ENCODE measurements around the gene COL7A1. TPM values are rescaled to one million over a fixed set of nuclear protein-coding genes. Genes with fewer than 3 reads are reported as not detected.

The COL7A1 gene
- total RNA-seq = 22.1 and 29.3 TPM in 2 replicates

DNA sequence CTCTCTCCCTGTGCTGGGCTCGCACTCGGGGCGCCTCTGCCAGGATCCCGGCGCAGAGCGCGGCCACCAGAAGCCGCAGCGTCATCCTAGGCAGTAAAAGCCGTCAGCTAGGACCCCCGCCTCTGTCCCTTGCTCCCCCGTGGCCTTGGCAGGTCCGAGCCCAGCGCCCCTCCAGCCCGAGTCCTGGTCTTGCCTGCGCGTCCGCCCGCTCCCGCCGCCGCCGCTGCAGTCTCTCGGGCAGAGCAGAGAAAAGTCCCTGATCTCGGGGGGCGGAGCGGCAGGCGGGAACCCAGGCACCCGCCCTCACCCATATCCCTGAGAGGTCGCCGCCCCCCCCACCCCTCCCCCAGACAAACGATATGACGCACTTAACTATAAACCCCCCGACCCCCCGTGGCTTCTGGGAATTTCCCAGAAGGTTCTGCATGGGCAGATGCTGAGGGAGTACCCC is at the start of gene COL7A1:
TSS of gene COL7A1 (minus strand) at position 255 of the 451 bp plus-strand sequence. CDS start at position 85, 170 bp downstream.

DNA sequence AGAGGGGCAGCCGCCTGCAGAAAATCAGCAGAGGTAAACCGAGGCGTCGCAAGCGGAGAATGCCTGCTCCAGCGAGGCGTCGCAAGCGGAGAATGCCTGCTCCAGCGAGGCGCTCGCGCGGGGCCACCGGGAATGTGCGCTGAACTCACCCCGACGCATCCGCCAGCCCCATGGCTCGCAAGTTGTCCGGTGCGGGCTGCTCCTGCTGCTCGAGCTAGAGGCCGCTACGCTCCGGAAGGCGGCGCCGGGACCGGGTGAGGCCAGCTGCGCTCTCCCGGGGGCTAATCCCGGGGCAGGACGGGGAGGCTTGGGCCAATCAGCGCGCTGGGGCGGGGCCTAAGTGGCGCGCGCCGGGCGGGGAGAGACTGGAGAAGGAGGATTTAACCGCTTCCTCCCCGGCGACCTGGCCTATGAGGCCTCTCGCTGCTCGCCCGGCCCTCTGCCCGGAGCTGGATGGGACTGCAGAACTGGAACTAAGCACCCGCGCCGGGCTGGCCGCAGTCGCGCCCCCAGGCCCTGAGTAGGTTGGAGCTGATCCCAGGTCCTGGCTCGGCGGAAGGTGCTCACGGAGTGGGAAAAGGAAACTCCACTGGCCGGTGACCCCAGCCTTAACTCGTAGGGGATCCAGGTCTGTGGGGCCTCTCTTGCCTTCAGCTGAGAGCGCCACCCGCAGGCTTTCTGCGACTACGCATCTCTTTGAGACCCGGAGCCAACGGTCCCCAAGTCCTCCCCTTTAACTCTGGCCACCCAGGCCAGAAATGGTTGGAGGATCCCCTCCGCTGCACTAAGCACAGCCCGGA is 40.3 kb upstream of the COL7A1 start, which contains the start of gene SLC26A6:
TSS of gene SLC26A6 (minus strand) at position 240 of the 800 bp plus-strand sequence. CDS start at position 172, 68 bp downstream.

DNA sequence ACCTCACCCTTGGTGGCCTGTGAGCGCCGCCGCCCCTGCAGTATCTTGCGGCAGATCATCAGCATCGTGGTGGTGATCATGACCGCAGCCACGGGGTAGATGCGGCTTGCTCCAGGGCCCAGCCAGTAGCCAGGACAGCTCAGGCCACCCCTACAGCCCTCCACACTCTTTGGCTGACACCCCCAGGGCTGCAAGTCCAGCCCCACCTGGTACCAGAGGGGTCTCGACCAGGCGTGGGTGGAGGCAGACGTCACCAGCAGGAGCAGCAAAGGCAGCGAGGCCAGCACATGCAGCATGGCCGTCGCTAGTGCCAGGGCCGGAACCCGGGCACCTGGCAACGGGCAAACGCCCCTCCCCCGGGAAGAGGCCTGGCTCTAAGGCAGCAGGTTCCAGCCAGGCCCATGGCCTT is 26.3 kb upstream of the COL7A1 start, which contains the start of gene TMEM89:
TSS of gene TMEM89 (minus strand) at position 309 of the 409 bp plus-strand sequence. CDS start at position 296, 13 bp downstream.

DNA sequence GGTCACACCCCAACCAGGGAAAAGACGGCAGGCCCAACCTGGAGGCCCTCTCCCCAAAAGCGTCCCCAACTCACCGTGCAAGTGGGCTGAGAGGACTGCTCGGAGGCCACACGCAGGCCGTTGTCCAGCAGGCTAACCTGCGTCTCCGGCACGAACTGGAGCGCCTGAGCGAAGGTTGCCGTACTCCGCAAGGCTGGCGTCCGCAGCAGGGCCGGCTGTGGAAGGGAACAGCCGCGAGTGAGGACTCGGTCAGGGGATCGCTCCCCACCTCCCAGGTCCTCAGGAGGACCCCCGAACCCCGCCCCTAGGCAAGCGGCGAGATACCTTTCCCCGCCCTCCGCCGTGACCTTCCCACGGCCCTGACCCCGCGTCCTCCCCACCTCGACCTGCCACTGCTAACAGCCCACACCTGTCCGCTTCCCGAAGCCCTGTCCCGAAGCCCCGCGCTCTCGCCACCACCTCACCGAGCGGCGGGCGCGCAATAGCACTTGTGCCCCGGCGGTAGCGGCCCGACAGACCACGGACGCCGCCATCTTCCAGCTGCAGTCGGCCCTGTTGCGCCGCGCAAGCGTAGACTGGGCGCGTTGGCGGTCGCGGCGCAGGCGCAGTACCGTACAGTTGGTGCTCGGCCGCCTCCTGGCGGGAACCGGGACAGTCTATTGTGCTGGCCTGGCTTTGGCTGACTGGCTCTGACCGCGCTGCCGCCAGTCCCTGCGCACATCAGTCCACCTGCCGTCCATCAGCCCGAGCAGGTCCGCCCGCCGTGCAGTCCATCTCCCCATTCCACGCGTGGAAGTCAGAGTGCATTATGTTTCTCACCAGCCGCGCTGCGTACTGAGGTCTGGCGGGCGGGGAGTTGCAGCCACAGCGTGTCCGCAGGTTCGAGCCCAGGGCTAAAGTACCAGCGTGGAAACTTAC is 14.2 kb upstream of the COL7A1 start, which contains the start of gene UQCRC1:
TSS of gene UQCRC1 (minus strand) at position 559 of the 918 bp plus-strand sequence. CDS start at position 533, 26 bp downstream.

DNA sequence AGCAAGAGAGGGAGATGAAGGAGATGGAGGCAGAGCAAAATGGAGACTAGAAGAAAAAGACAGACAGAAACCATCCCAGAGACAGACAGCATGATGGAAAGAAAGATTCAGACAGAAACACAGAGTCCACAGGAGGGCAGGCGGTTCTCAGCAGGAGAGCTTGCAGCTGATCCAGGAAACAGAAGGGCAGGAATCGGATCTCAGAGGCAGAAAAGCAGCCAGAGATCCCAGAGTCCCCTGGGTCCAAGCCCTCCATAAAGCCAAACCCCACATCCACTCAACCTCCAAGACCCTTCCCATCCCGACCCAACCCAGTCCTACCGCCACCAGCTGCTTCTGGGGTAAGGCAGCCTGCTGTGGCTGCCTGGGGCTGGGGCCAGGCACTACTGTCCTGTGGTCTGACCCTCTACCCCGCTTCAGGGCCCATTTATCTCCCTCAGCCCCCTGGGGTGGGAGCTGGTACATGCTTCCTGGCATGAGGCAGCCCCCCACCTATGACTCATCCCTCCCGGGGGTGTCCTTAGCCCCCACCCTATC is 31.7 kb downstream of the COL7A1 start, which contains the start of gene UCN2:
TSS of gene UCN2 (minus strand) at position 400 of the 537 bp plus-strand sequence. CDS start 657 bp downstream, outside the sequence.

DNA sequence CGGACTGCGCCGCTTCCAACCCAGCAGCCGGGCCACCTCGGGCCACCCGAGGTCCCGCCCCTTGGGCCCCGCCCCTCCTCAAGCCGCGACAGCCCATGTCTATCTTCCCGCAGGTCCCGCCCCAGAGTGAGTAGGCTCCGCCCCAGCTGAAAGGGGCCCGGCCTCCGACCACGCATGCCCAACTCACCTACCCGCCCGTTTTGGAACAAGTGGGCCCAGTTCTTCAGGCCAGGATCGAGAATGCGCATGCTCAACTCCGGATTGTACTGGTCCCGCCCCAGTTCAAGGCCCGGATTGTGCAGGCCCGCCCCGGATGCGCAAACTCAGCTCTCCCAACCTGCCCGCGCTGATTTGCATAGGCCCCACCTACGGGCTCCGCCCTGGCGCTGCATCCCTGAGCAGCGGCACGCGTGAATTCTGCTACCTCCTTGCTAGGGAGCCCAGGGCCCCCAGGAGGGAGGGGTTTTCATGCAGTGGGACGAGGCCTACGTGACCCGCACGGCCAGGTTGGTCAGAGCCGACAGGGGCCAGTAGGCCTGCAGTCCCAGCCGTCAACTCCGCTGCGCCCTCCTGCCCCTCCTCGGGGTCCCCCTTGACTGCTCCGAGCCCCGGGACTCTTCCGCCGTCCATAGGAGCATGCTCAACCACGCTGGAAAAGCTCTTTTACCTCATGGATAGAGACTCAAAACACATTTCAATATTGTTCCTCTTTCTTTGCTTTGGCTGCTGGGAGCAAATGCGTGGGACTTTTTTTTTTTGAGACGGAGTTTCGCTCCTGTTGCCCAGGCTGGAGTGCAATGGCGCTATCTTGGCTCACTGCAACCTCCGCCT is 38.1 kb downstream of the COL7A1 start, which contains the start of gene PFKFB4:
TSS of gene PFKFB4 (minus strand) at position 8 of the 831 bp plus-strand sequence. CDS start 26 bp downstream, outside the sequence.

Other genes with a start within 250 kb of the COL7A1 start
- gene FBXW12, start 223.1 kb downstream of the COL7A1 start, total RNA-seq = not detected in 2 replicates
- 23.3 and 32.1 TPM in 2 replicates for gene PLXNB1, start 165.2 kb downstream of the COL7A1 start, total RNA-seq
- 17.0 and 18.9 TPM in 2 replicates for gene CCDC51, start 155.2 kb downstream of the COL7A1 start, total RNA-seq
- gene TMA7, start 155.1 kb downstream of the COL7A1 start, total RNA-seq = 317 and 443 TPM in 2 replicates
- gene ATRIP, start 148.6 kb downstream of the COL7A1 start, total RNA-seq = 8.1 and 9.4 TPM in 2 replicates
- gene SHISA5, start 91.2 kb downstream of the COL7A1 start, total RNA-seq = 157 and 171 TPM in 2 replicates
- gene PFKFB4, start 38.5 kb downstream of the COL7A1 start, total RNA-seq = 8.9 and 12.3 TPM in 2 replicates
- gene UCN2, start 31.5 kb downstream of the COL7A1 start, total RNA-seq = 1.7 and 1.9 TPM in 2 replicates
- gene UQCRC1, start 14.3 kb upstream of the COL7A1 start, total RNA-seq = 311 and 400 TPM in 2 replicates
- gene TMEM89, start 26.4 kb upstream of the COL7A1 start, total RNA-seq = not detected in 2 replicates
- 27.2 and 35.1 TPM in 2 replicates for gene SLC26A6, start 40.1 kb upstream of the COL7A1 start, total RNA-seq
- gene CELSR3, start 67.6 kb upstream of the COL7A1 start, total RNA-seq = 1.3 and 2.7 TPM in 2 replicates
- 19.8 and 25.9 TPM in 2 replicates for gene NCKIPSD, start 90.6 kb upstream of the COL7A1 start, total RNA-seq
- 70.3 and 83.2 TPM in 2 replicates for gene IP6K2, start 121.9 kb upstream of the COL7A1 start, total RNA-seq